AG09309 (cell line): ENCODE data around the gene MEGF10.

Experiments
- DNase-seq: peaks from one replicate; pipeline ENCODE4 v3.0.0-alpha.2; 2010; ENCODE audit warnings: low read depth
- H3K4me3 ChIP-seq: 2 replicates; pipeline ENCODE4 v1.5.1; 2011; ENCODE audit warnings: mild to moderate bottlenecking, low read depth, low read length, moderate library complexity; ENCODE audit not compliant: control insufficient read depth
- CTCF ChIP-seq: IDR thresholded peaks from 2 replicates; pipeline ENCODE4 v1.5.1; 2011; ENCODE audit warnings: mild to moderate bottlenecking, low read depth, low read length, inconsistent platforms; ENCODE audit not compliant: insufficient read depth, control insufficient read depth; ENCODE audit errors: missing control alignments

Gene MEGF10

GRCh38 chr5:127298656-127299055, 8.1 kb downstream of the MEGF10 start:
- DNase-seq = no peak

DNA sequence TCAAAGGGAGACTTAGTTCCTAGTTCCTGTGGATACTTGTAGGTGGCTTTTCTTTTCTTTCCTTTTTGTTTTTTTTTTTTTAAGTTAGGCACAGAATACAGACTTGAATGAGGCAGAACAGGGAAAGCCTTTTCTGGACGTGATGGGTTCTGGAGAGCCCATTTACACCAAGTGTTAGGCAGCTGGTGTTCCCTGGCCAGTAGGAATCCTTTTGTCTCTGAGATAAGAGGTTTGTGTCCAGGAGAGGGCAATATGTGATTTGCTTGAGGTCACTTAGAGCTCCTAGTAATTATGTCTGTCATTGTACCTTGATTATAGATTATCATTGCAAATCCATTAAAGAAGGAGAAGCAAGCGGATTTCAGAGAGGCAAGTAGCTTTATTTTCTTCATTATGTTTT, 9.1 kb downstream of the MEGF10 start:
- no peak for TF ChIP-seq CTCF
- no peak overlapping the region for H3K4me3 ChIP-seq
- no peak for DNase-seq

More at GRCh38 chr5:127298656-127299055, 8.1 kb downstream of the MEGF10 start:
- H3K4me3 ChIP-seq = no peak overlapping the region
- TF ChIP-seq CTCF = no peak

DNA sequence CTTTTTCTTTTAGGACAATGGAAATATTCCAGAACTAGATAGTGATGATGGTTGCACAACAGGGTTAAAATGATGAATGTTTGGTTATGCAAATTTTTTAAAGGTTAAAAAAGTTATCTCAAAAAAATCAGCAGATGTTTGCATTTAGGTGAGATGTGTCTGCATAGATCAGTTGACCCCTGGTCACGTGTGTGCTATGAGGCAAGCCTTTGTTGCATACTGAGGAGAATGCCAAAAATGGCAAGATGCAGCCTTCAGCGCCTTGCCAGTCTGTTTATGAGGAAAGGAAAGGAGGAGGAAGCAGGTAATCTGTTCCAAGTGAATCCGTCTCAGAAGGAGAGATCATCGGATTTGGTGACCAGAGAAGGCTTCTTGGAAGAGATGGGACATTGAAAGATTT, 11.9 kb downstream of the MEGF10 start:
- DNase-seq = no peak
- no peak for TF ChIP-seq CTCF
- no peak overlapping the region for H3K4me3 ChIP-seq

DNA sequence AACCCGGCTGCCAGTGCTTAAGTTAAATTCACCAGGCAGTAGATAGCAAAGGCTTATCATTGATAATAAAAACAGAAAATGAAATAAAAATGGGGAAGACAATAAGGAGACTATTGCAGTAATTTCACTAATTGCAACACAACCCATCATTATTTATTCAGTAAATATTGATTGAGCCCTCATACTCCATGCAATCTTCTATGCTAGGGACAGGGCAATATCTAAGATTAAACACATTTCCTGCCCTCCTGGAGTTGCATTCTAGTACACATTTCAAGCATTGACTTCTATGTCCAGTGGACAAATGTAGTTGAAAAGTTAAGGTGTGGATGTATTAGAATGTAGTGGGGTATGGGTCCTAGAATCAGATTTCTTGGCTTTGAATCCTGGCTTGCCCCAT, 12.8 kb downstream of the MEGF10 start:
- no peak for DNase-seq
- H3K4me3 ChIP-seq = no peak overlapping the region
- TF ChIP-seq CTCF = no peak

DNA sequence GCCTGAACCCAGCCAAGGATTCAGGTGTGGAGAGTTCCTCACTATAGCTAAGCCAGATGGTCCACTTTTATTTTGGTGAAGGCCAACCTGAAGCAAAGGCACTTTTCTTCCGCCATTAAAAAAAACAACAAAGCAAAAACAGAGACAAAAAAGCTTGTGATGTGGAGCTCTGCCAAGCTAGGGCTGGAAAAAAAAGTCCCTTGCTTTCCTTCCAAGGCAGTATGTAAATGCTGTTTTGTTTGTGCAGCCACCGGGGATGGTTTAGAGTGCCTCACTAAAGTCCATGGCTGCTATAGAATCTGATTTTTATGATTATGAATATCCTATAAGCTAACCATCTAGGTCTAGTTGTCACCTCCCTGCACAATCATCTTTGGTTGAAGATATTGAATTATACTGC, 14.9 kb downstream of the MEGF10 start:
- TF ChIP-seq CTCF = no peak

DNA sequence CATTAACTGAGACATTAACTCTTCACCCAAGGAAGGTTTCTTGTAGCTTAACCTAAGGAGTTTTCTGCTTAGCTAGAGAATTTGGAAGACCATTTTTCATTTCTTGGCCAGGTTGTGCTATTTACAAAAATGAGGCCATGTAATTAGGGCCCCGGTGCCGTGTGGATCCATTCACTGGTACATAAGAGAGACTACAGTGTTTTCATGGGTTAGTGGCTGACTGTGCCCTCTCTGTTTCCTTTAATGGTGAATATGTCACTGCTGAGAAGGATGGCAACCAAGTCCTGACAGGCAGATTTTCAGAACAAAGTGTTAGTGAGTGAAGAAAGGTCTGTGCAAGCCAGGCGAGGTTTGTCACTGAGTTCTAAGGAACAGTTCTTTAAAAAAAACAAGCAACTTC, 15.4 kb downstream of the MEGF10 start:
- H3K4me3 ChIP-seq = no peak overlapping the region
- TF ChIP-seq CTCF = no peak
- DNase-seq = no peak

More for the DNA sequence above, 14.9 kb downstream of the MEGF10 start:
- no peak for DNase-seq
- H3K4me3 ChIP-seq = no peak overlapping the region

DNA sequence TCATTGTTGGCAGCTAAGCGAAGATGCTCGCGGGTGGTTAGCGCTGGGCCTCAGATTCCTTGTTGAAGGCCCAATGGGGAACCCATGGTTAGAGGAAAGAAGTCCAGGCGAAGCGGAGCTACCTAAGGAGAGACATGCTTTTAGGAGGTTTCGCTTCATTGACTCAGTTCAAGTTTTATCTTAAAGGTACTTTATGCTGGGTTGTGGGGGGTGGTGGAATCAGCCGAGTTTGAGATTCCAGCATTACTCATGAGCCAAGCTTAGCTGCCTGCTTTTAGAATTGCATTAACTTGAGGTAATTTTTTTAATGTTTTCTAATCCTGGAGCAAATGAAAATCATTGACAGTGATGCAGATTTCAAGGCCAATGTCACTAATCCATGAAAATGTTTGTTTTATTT, 16.1 kb downstream of the MEGF10 start:
- no peak for TF ChIP-seq CTCF
- H3K4me3 ChIP-seq = no peak overlapping the region
- no peak for DNase-seq
